Skeletal muscle tissue (tissue), 4 donors: ENCODE measurements around the gene RUFY3. TPM values are rescaled to one million over a fixed set of nuclear protein-coding genes. Genes with fewer than 3 reads are reported as not detected.

Experiments used
- H3K27ac ChIP-seq: one replicate; pipeline ENCODE4 v1.7.0; 2013; ENCODE audit warnings: mild to moderate bottlenecking, low read depth, low read length, inconsistent platforms
- H3K27me3 ChIP-seq, 3 donors: one replicate each; pipeline ENCODE4 v1.7.0; 2013; ENCODE audit warnings: low read length in 3 of 3; ENCODE audit not compliant: control insufficient read depth in 3 of 3, insufficient read depth in 3 of 3
- H3K36me3 ChIP-seq, 3 donors: one replicate each; pipeline ENCODE4 v1.7.0; 2013; ENCODE audit warnings: low read length in 3 of 3; ENCODE audit not compliant: control insufficient read depth in 3 of 3, insufficient read depth in 3 of 3
- H3K4me1 ChIP-seq, 3 donors: one replicate each; pipeline ENCODE4 v1.7.0; 2013; ENCODE audit warnings: low read length in 3 of 3, mild to moderate bottlenecking in 3 of 3; ENCODE audit not compliant: control insufficient read depth in 3 of 3, insufficient read depth in 3 of 3
- H3K4me3 ChIP-seq, 3 donors: one replicate each; pipeline ENCODE4 v1.7.0; 2013; ENCODE audit warnings: low read length in 3 of 3
- H3K9ac ChIP-seq, 3 donors: one replicate each; pipeline ENCODE4 v1.7.0; 2013; ENCODE audit warnings: low read length in 3 of 3, mild to moderate bottlenecking in 3 of 3, moderate library complexity in 2 of 3, low read depth in 1 of 3
- H3K9me3 ChIP-seq, 3 donors: one replicate each; pipeline ENCODE4 v1.7.0; 2013; ENCODE audit warnings: low read length in 3 of 3; ENCODE audit not compliant: control insufficient read depth in 3 of 3
- total RNA-seq: library from RNA; depleted of rRNA; stranded (reverse); fragments of >200 nt; gene quantifications from one replicate; pipeline ENCODE4 v1.2.3, GENCODE V29; 2014
- donor health status: Osteomylitis.

The RUFY3 gene
- total RNA-seq, 1 donor from 2014 or later, result 60.0 TPM

- H3K4me1 ChIP-seq, result peaks cover 3 to 12% (median 8%) of the 10 kb centered on the region in 3 donors
- H3K4me3 ChIP-seq, result peak overlapping the region in 1 of 3 donors; percentile 32
- peaks cover 0 to 16% (median 12%) of the 10 kb centered on the region in 3 donors for H3K36me3 ChIP-seq
- H3K9me3 ChIP-seq, result no peaks in the 10 kb centered on the region
- no peaks in the 10 kb centered on the region for H3K27me3 ChIP-seq
- no peak overlapping the region for H3K27ac ChIP-seq
- no peak overlapping the region for H3K9ac ChIP-seq
Observed at GRCh38 chr4:70801265-70801809, 79.6 kb downstream of the RUFY3 start.

GRCh38 chr4:70802928-70803580 lies 81.3 kb downstream of the RUFY3 start:
- no peak overlapping the region for H3K4me3 ChIP-seq
- H3K27me3 ChIP-seq, result no peaks in the 10 kb centered on the region
- no peak overlapping the region for H3K9ac ChIP-seq
- no peak overlapping the region for H3K27ac ChIP-seq
- peaks cover 3 to 12% (median 8%) of the 10 kb centered on the region in 3 donors for H3K4me1 ChIP-seq
- H3K9me3 ChIP-seq, result no peaks in the 10 kb centered on the region
- peaks cover 0 to 15% (median 12%) of the 10 kb centered on the region in 3 donors for H3K36me3 ChIP-seq

- H3K36me3 ChIP-seq, result peaks cover 0 to 13% (median 5%) of the 10 kb centered on the region in 3 donors
- H3K9ac ChIP-seq, result no peak overlapping the region
- no peaks in the 10 kb centered on the region for H3K9me3 ChIP-seq
- H3K4me1 ChIP-seq, result no peaks in the 10 kb centered on the region
- no peak overlapping the region for H3K4me3 ChIP-seq
- H3K27ac ChIP-seq, result no peak overlapping the region
- H3K27me3 ChIP-seq, result no peaks in the 10 kb centered on the region
Observed at GRCh38 chr4:70808151-70808550, 86.4 kb downstream of the RUFY3 start.

GRCh38 chr4:70815370-70815769 lies 93.6 kb downstream of the RUFY3 start:
- no peak overlapping the region for H3K27ac ChIP-seq
- peaks cover 0 to 25% (median 17%) of the 10 kb centered on the region in 3 donors for H3K36me3 ChIP-seq
- no peak overlapping the region for H3K9ac ChIP-seq
- H3K9me3 ChIP-seq, result no peaks in the 10 kb centered on the region
- H3K4me1 ChIP-seq, result no peaks in the 10 kb centered on the region
- H3K27me3 ChIP-seq, result no peaks in the 10 kb centered on the region
- H3K4me3 ChIP-seq, result no peak overlapping the region

- no peak overlapping the region for H3K4me3 ChIP-seq
- no peak overlapping the region for H3K9ac ChIP-seq
- H3K9me3 ChIP-seq, result no peaks in the 10 kb centered on the region
- H3K4me1 ChIP-seq, result no peaks in the 10 kb centered on the region
- H3K27me3 ChIP-seq, result no peaks in the 10 kb centered on the region
- H3K36me3 ChIP-seq, result peaks cover 1 to 29% (median 21%) of the 10 kb centered on the region in 3 donors
- H3K27ac ChIP-seq, result no peak overlapping the region
Observed at GRCh38 chr4:70816894-70817293, 95.1 kb downstream of the RUFY3 start.

- no peaks in the 10 kb centered on the region for H3K4me1 ChIP-seq
- H3K36me3 ChIP-seq, result peaks cover 4 to 37% (median 24%) of the 10 kb centered on the region in 3 donors
- H3K9me3 ChIP-seq, result no peaks in the 10 kb centered on the region
- no peak overlapping the region for H3K27ac ChIP-seq
- no peak overlapping the region for H3K9ac ChIP-seq
- H3K4me3 ChIP-seq, result no peak overlapping the region
- no peaks in the 10 kb centered on the region for H3K27me3 ChIP-seq
Observed at GRCh38 chr4:70818173-70818855, 96.5 kb downstream of the RUFY3 start.

GRCh38 chr4:70818921-70819320 lies 97.2 kb downstream of the RUFY3 start:
- H3K9ac ChIP-seq, result no peak overlapping the region
- no peak overlapping the region for H3K4me3 ChIP-seq
- no peaks in the 10 kb centered on the region for H3K27me3 ChIP-seq
- peaks cover 4 to 39% (median 28%) of the 10 kb centered on the region in 3 donors for H3K36me3 ChIP-seq
- no peak overlapping the region for H3K27ac ChIP-seq
- no peaks in the 10 kb centered on the region for H3K9me3 ChIP-seq
- H3K4me1 ChIP-seq, result no peaks in the 10 kb centered on the region

- H3K9ac ChIP-seq, result no peak overlapping the region
- no peak overlapping the region for H3K4me3 ChIP-seq
- no peaks in the 10 kb centered on the region for H3K9me3 ChIP-seq
- H3K4me1 ChIP-seq, result peaks cover 3 to 10% (median 9%) of the 10 kb centered on the region in 3 donors
- no peaks in the 10 kb centered on the region for H3K27me3 ChIP-seq
- H3K27ac ChIP-seq, result peak overlapping the region; percentile 1
- H3K36me3 ChIP-seq, result peaks cover 36 to 55% (median 36%) of the 10 kb centered on the region in 3 donors
Observed at GRCh38 chr4:70829015-70829414, 107.3 kb downstream of the RUFY3 start.

- Histone ChIP-seq H3K36me3 (peaks cover 35 to 52% (median 39%) of the 10 kb centered on the region in 3 donors), H3K27ac (peak overlapping the region; percentile 1), H3K9ac (no peak overlapping the region), H3K4me1 (peaks cover 3 to 10% (median 9%) of the 10 kb centered on the region in 3 donors), H3K27me3 (no peaks in the 10 kb centered on the region), H3K4me3 (no peak overlapping the region), H3K9me3 (no peaks in the 10 kb centered on the region)
Observed at GRCh38 chr4:70829492-70829891, 107.7 kb downstream of the RUFY3 start.

GRCh38 chr4:70830054-70830453 lies 108.3 kb downstream of the RUFY3 start:
- no peaks in the 10 kb centered on the region for H3K27me3 ChIP-seq
- peak overlapping the region; percentile 1 for H3K27ac ChIP-seq
- H3K4me1 ChIP-seq, result peaks cover 3 to 10% (median 9%) of the 10 kb centered on the region in 3 donors
- peaks cover 32 to 48% (median 36%) of the 10 kb centered on the region in 3 donors for H3K36me3 ChIP-seq
- H3K4me3 ChIP-seq, result no peak overlapping the region
- H3K9ac ChIP-seq, result no peak overlapping the region
- H3K9me3 ChIP-seq, result no peaks in the 10 kb centered on the region
